Right forelimb (tissue), 1 donor: ENCODE data around the gene LDLRAD3.

Experiments
- DNase-seq: peaks from one replicate; pipeline ENCODE4 v3.0.0-alpha.2; 2018

LDLRAD3 gene

GRCh38 chr11:36147491-36147890 is 203.6 kb downstream of the LDLRAD3 start:
- no peak for DNase-seq

- DNase-seq = no peak
Measured at GRCh38 chr11:36148701-36149100, 204.8 kb downstream of the LDLRAD3 start.

DNA sequence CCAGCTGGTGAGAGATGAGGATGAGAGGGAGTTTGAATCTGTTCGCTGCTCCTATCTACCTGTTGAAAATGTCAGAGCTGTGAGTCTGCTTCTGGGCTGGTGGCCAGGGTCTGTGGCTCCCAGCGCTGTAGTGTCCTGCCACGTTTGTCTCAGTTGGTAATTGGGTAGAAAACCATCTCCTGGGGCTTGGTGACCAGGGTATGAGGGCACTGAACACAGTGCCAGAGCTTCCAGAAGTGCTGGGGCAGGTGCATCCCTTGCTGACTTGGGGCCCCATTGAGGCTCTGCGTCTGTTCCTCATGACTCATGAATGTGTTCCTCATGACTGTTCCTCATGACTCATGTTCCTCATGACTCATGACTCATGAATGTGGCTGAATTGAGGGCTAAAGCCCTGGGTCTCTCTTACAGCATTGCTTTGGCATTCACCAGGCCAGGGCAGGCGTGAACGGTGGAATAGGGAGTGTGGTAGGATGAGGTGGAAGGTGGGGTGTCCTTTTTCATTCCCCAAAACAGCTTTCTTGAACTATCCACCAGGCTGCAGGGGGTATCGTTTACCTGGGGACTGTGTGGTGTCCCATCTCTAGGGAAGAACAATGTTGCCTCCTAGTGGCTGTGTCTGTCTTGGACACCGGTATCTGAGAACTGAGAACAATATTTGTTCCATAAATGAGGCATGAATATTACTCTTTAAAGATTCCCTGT is 205.8 kb downstream of the LDLRAD3 start:
- no peak for DNase-seq

- no peak for DNase-seq
Measured at GRCh38 chr11:36150986-36151385, 207.1 kb downstream of the LDLRAD3 start.

GRCh38 chr11:36151933-36152580 is 208.2 kb downstream of the LDLRAD3 start:
- no peak for DNase-seq

GRCh38 chr11:36153551-36153950 is 209.7 kb downstream of the LDLRAD3 start:
- no peak for DNase-seq

DNA sequence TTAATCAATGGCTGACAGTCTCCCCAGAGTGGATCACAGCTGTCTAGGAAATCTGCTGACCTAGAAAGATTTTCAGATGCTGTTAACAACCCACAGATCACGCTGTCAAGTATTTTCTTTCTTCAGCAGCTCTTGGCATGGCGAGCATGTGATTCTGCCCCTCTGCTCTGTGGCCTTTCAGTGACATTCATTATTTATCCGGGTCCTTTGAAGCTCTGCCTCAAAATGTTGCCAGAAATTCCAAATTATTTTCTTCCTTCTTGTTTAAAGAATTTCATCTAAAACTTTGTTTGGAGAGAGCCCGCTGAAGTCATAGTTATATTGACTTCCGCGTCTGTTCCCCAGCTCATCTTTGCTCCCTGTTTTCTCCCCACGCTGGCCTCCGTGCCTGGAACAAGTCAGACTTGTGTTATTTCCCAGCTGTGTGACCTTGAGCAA is 211.3 kb downstream of the LDLRAD3 start:
- DNase-seq = peak; percentile 43

DNA sequence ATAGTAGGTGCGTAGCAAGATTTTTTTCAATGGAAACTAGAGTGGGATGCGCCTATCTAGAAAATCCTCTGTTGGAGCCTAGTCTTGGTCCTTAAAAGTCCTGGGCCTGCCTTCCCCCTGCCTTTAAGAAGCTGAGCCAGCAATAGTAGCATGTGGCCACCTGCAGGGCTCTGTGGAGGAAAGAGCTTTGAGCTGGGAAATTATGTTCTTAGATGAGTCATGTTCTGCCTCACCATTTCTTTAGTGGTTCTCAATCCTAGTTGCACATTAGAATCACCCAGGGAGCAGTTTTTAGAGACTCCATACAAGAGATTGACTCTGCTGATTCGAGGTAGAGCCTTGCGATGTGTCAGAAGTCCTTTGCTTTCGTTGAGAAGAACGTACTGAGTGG is 211.9 kb downstream of the LDLRAD3 start:
- DNase-seq = no peak

DNA sequence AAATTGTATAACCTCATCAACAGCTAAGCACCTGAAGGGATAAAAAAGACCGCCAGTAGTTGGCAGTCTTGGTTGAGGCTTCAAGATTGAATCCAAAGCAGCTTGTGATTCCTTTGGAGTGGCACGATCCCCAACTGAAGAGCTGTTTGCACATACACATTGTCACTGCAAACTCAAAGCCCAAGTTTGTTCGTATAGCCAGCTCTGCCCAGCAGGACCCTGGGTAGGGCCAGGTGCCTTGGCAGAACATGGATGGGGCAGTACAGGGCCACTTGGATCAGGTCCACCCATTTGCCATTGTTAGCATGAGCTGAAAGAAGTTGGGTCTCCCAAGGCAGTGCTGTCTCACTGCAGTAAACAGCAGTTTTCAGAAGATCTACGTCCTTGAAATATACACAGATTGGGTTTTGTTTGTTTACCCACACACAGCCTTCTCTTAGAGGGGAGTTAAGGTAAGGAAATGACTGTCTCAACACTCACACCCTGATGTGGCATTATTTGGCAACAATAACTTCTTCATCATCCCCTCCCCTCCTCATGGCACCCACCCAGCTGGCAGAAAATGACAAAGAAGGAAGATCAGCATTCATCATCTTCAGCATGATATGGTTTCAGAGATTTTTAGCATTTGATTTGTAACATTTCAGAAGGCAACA is 212.4 kb downstream of the LDLRAD3 start:
- DNase-seq = peak; percentile 36

GRCh38 chr11:36156817-36157519 is 213.1 kb downstream of the LDLRAD3 start:
- DNase-seq = peak; percentile 25

DNA sequence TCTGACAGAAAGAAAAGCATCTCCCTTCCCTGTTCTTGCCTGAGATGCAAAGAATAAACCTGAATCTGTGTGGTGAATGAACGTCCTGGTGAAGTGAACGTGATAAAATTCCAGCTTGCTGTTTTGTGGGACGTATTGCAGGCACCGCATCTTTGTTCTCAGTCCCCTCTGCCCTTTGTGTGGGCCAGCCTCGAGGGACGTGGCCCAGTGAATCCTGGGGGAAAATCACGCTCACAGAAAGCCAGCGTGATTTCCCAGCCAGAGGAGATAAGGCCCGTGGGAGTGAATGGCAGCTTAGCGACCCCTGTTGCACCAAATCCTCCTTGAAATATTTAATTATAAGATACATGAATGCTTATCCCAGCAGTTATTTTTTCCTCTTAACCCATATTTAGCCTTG is 216.2 kb downstream of the LDLRAD3 start:
- no peak for DNase-seq

GRCh38 chr11:36161572-36161971 is 217.7 kb downstream of the LDLRAD3 start:
- no peak for DNase-seq

- no peak for DNase-seq
Measured at GRCh38 chr11:36162006-36162882, 218.4 kb downstream of the LDLRAD3 start.

- DNase-seq = no peak
Measured at GRCh38 chr11:36162883-36163434, 219.1 kb downstream of the LDLRAD3 start.

DNA sequence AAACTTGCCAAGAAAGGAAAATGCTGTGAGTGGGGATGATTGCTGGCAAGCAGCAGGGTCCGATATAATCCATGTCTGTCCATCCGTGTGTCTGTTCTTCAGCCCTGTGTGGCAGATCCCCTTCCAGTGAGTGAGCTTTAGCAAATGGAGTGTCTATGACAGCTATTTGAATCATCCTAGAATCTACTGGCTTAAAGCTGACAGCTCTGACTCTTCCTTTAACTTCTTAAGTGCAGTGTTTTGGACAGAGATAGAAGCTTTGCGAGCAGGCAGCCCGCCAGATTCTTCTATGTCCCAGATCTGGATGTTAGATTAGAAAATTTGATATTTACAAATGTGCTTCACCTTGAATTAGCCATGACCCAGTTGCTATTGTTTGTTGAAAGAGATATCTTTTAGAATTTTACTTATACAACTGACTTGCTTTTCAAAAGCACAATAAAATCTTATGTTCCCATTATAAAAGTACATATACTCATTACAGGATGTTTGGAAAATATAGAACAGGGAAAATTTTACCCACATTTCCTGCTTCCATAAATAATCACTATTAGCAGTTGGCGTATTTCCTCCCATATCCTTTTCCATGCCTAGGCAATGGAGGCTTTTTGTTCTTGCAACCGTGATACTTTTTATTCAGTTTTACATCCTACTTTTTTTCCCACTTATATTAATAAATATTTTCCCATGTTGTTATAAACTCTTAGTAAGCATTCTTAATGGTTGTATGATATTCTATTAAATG is 220.8 kb downstream of the LDLRAD3 start:
- no peak for DNase-seq

DNA sequence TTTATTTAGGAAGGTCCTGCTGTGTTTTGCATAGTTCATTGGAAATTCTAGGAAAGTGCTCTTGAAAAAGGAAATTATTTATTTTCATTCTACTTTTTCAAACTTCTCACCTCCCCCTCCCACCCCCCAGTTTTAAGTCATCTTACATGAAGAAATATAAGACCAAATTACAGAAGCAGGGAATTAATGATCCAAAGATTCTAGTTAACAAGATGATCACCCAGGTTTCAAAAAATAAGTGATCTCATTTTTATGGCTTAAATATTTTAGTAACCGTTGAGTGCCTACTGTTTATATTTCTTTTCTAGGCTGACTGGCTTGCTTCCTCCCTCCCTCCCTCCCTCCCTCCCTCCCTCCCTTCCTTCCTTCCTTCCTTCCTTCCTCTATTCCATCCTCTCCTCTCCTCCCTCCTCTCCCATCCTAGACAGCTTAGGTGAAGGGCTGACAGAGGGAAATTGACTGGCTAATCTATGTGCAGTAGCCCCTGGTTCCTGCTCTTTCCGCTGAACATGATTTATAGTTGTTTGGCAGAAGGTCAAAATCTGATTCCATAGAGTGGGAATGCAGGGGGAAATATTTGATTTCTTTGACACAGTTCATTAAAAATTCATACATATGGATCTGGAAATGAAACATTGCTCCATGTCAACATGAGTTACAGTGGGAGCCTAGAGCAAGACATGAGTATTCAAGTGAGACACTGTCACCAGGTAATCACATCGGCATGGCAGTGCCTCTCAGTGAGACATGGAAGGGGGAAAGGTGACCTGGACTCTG is 221.9 kb downstream of the LDLRAD3 start:
- DNase-seq = no peak

GRCh38 chr11:36167073-36167472 is 223.2 kb downstream of the LDLRAD3 start:
- no peak for DNase-seq

GRCh38 chr11:36167729-36168128 is 223.9 kb downstream of the LDLRAD3 start:
- DNase-seq = no peak

- no peak for DNase-seq
Measured at GRCh38 chr11:36177836-36178235, 234.0 kb downstream of the LDLRAD3 start.

GRCh38 chr11:36186340-36187175 is 242.7 kb downstream of the LDLRAD3 start:
- no peak for DNase-seq
